Kidney (tissue), 14 donors: ENCODE data around the gene CRX. TPM values are rescaled to one million over a fixed set of nuclear protein-coding genes. Genes with fewer than 3 reads are reported as not detected.
"Not testable (repeated sequence)": the region's sequence is repeated elsewhere in the genome, so short reads cannot be mapped to it uniquely, and the experiment has no call there.

ENCODE experiments used
- DNase-seq, 5 donors: peaks; one replicate each; pipeline ENCODE4 v3.0.0-alpha.2; 2013 to 2020
- FAIRE-seq: peaks from 2 replicates; lab custom pipeline; 2012; peaks lifted over from hg19 to GRCh38; lab: Jason Lieb, UNC
- H3K27ac ChIP-seq, 2 donors: one replicate each; pipeline ENCODE4 v1.7.0; 2013; ENCODE audit warnings: low read depth in 2 of 2, low read length in 2 of 2, inconsistent platforms in 1 of 2
- H3K27me3 ChIP-seq: one replicate; pipeline ENCODE4 v1.7.1; 2013; ENCODE audit warnings: low read length, inconsistent platforms; ENCODE audit not compliant: control insufficient read depth, insufficient read depth
- H3K36me3 ChIP-seq, 3 donors: one replicate each; pipeline versions ENCODE4 v1.7.0 to v1.7.1; 2013; ENCODE audit warnings: low read length in 3 of 3, control low read depth in 1 of 3, inconsistent platforms in 1 of 3; ENCODE audit not compliant: insufficient read depth in 3 of 3, control insufficient read depth in 2 of 3
- H3K4me1 ChIP-seq, 3 donors: one replicate each; pipeline versions ENCODE4 v1.7.0 to v1.7.1; 2013; ENCODE audit warnings: low read length in 3 of 3, inconsistent platforms in 1 of 3, low read depth in 1 of 3; ENCODE audit not compliant: control insufficient read depth in 2 of 3, insufficient read depth in 2 of 3
- H3K4me3 ChIP-seq, 3 donors: one replicate each; pipeline versions ENCODE4 v1.7.0 to v1.8.1; 2013; ENCODE audit warnings: low read length in 3 of 3, control low read depth in 1 of 3, inconsistent platforms in 1 of 3
- H3K9ac ChIP-seq, 3 donors: one replicate each; pipeline versions ENCODE4 v1.7.0 to v1.7.1; 2013; ENCODE audit warnings: low read length in 3 of 3, control low read depth in 1 of 3, inconsistent platforms in 1 of 3
- H3K9me3 ChIP-seq, 3 donors: one replicate each; pipeline versions ENCODE4 v1.7.0 to v1.7.1; 2013; ENCODE audit warnings: low read length in 3 of 3, control low read depth in 1 of 3, inconsistent platforms in 1 of 3; ENCODE audit not compliant: control insufficient read depth in 2 of 3, insufficient read depth in 1 of 3
- CTCF ChIP-seq: IDR thresholded peaks from 3 replicates; pipeline ENCODE4 v1.5.1; 2012; ENCODE audit warnings: mild to moderate bottlenecking, moderate library complexity, borderline replicate concordance; ENCODE audit not compliant: insufficient read depth; ENCODE audit errors: extremely low read depth
- intact Hi-C: fragments of 100-400 bp; cut with DNase I; formaldehyde crosslinking; loops from one replicate; pipeline ENCODE4 v1.11.1; 2022
- polyA plus RNA-seq: library from polyadenylated mRNA; stranded (reverse); fragments of 350-450 nt; fragmentation: Illumina TruSeq; extraction: RNeasy Lipid Tissue Mini Kit (QIAGEN cat#74804); gene quantifications from one replicate; pipeline ENCODE4 v1.2.3, GENCODE V29; 2014; ENCODE audit warnings: low read depth, low replicate concordance; ENCODE audit not compliant: insufficient read depth
- total RNA-seq: library from RNA; stranded (reverse); fragmentation: NEBNext Ultra II Directional; extraction: Animal tissue kit (Norgen Biotek cat#: 25700); gene quantifications from one replicate; pipeline ENCODE4 v1.2.1, GENCODE V29; 2021
- donor health status: control.
- donor health status: control.
- donor health status: control.
- donor health status: control.
- donor health status: control.
- donor health status: DM: yes; HTN: yes; CAD: no.
- donor health status: Normal renal cell carcinoma (clear cell type).

Gene CRX
- total and polyA plus RNA-seq, 2 donors from 2014 or later = not detected

- DNase-seq (no peak), FAIRE-seq (no peak)
- Histone ChIP-seq H3K9ac (no peak overlapping the region), H3K9me3 (no peaks in the 10 kb centered on the region), H3K4me1 (no peaks in the 10 kb centered on the region), H3K36me3 (no peaks in the 10 kb centered on the region), H3K27me3 (no peaks in the 10 kb centered on the region), H3K4me3 (no peak overlapping the region), H3K27ac (no peak overlapping the region)
- intact Hi-C loops = no loop called here
- TF ChIP-seq CTCF = no peak
Observed at GRCh38 chr19:47801270-47801669, 20.5 kb upstream of the CRX start.

GRCh38 chr19:47802521-47803043 is 19.2 kb upstream of the CRX start:
- TF ChIP-seq CTCF = no peak
- no peaks in the 10 kb centered on the region for H3K4me1 ChIP-seq
- no peak for DNase-seq

GRCh38 chr19:47803148-47803547 is 18.6 kb upstream of the CRX start:
- H3K4me1 ChIP-seq, intact Hi-C loops, H3K27me3 ChIP-seq, DNase-seq, H3K36me3 ChIP-seq, H3K27ac ChIP-seq, H3K9me3 ChIP-seq, H3K4me3 ChIP-seq, H3K9ac ChIP-seq, FAIRE-seq: not testable (repeated sequence)

More at GRCh38 chr19:47802521-47803043, 19.2 kb upstream of the CRX start:
- Histone ChIP-seq H3K9ac (no peak overlapping the region), H3K27ac (no peak overlapping the region), H3K36me3 (no peaks in the 10 kb centered on the region), H3K27me3 (no peaks in the 10 kb centered on the region), H3K9me3 (no peaks in the 10 kb centered on the region), H3K4me3 (no peak overlapping the region)
- no peak for FAIRE-seq
- intact Hi-C loops = no loop called here

GRCh38 chr19:47803671-47804070 is 18.1 kb upstream of the CRX start:
- intact Hi-C loops, FAIRE-seq: not testable (repeated sequence)

GRCh38 chr19:47804451-47804850 is 17.3 kb upstream of the CRX start, which contains the start of gene TPRX1:
Gene TPRX1 (minus strand): TSS chr19:47804551. CDS start chr19:47804539, 12 bp downstream.
- H3K9me3 ChIP-seq, H3K4me1 ChIP-seq, H3K27me3 ChIP-seq, DNase-seq, FAIRE-seq, H3K27ac ChIP-seq, H3K36me3 ChIP-seq, H3K4me3 ChIP-seq, H3K9ac ChIP-seq, intact Hi-C loops: not testable (repeated sequence)

More at GRCh38 chr19:47803671-47804070, 18.1 kb upstream of the CRX start:
- H3K9ac ChIP-seq, H3K9me3 ChIP-seq, H3K36me3 ChIP-seq, H3K4me1 ChIP-seq, H3K4me3 ChIP-seq, H3K27me3 ChIP-seq, H3K27ac ChIP-seq, DNase-seq: not testable (repeated sequence)
